Panc1 (cell line): ENCODE results near the gene MAP2K5. TPM values are rescaled to one million over a fixed set of nuclear protein-coding genes. Genes with fewer than 3 reads are reported as not detected.

Source experiments
- ATAC-seq: fragments of 200-7000 bp; cut with Tn5 transposase; 2 replicates; pipeline ENCODE4 v1.9.1; 2020; ENCODE audit warnings: mild to moderate bottlenecking, moderate library complexity
- BruUV-seq: library from RNA; stranded (reverse); fragments of 400-500 nt; replicated peaks from 2 replicates; lab custom pipeline; 2021; lab: Mats Ljungman, UMichigan
- CTCF ChIA-PET: fragments of 300-600 bp; sonication (Branson Sonifier 250); formaldehyde crosslinking; loops from one replicate; lab custom pipeline; 2022; ENCODE audit warnings: antibody characterized with exemption; lab: Charles Lee
- POLR2A ChIA-PET: fragments of 300-600 bp; sonication (Branson Sonifier 250); formaldehyde crosslinking; loops from one replicate; lab custom pipeline; 2022; ENCODE audit warnings: antibody characterized with exemption; lab: Charles Lee
- DNase-seq: peaks from one replicate; pipeline ENCODE4 v3.0.0-alpha.2; 2010; ENCODE audit warnings: low read depth, low spot score
- H3K27ac ChIP-seq: 2 replicates; pipeline ENCODE4 v1.5.1; 2011; ENCODE audit warnings: mild to moderate bottlenecking, low read length, inconsistent platforms
- H3K27me3 ChIP-seq: fragments of 200-500 bp; sonication (Bioruptor generic); 2 replicates; pipeline ENCODE4 v1.6.0; 2014; ENCODE audit warnings: low read length, inconsistent platforms; ENCODE audit not compliant: control insufficient read depth, insufficient read depth
- H3K36me3 ChIP-seq: fragments of 200-500 bp; sonication (Bioruptor generic); 2 replicates; pipeline ENCODE4 v1.5.1; 2014; ENCODE audit warnings: inconsistent platforms, mild to moderate bottlenecking, low read length, moderate library complexity; ENCODE audit not compliant: control insufficient read depth, insufficient read depth
- H3K4me1 ChIP-seq: 2 replicates; pipeline ENCODE4 v1.5.1; 2011; ENCODE audit warnings: inconsistent platforms, mild to moderate bottlenecking, low read length, moderate library complexity; ENCODE audit not compliant: control insufficient read depth, insufficient read depth
- H3K4me3 ChIP-seq, 2 experiments: 2 replicates each; pipeline ENCODE4 v1.5.1; 2011 to 2012; ENCODE audit warnings: low read depth in 2 of 2, low read length in 2 of 2, mild to moderate bottlenecking in 2 of 2, inconsistent platforms in 1 of 2, moderate library complexity in 1 of 2
- H3K9me3 ChIP-seq: fragments of 200-500 bp; sonication (Bioruptor generic); 2 replicates; pipeline ENCODE4 v1.5.1; 2014; ENCODE audit warnings: low read depth, mild to moderate bottlenecking, inconsistent platforms, low read length, moderate library complexity; ENCODE audit not compliant: control insufficient read depth, insufficient read depth
- POLR2AphosphoS5 ChIP-seq: IDR thresholded peaks from 2 replicates; pipeline ENCODE4 v1.6.1; 2012; ENCODE audit warnings: mild to moderate bottlenecking, low read depth, low read length, moderate library complexity
- SIN3A ChIP-seq: IDR thresholded peaks from 2 replicates; pipeline ENCODE4 v1.6.1; 2012; ENCODE audit warnings: low read depth, mild to moderate bottlenecking, low read length, moderate library complexity, borderline replicate concordance; ENCODE audit not compliant: insufficient read depth
- TCF7L2 ChIP-seq: IDR thresholded peaks from 2 replicates; pipeline ENCODE4 v1.6.1; 2011; ENCODE audit warnings: mild to moderate bottlenecking, low read depth, low read length, inconsistent platforms
- in situ Hi-C: cut with HindIII; loops from 2 replicates; pipeline ENCODE4 v1.10.0; 2016; ENCODE audit warnings: low sequenced_read_pairs, low pct_unique_long_range_greater_than_20kb
- intact Hi-C: fragments of 100-400 bp; cut with micrococcal nuclease; formaldehyde crosslinking; loops from one replicate; pipeline ENCODE4 v1.10.0; 2022; ENCODE audit not compliant: unreplicated experiment
- total RNA-seq: library from RNA; stranded (reverse); gene quantifications from one replicate; pipeline ENCODE4 v1.2.1, GENCODE V29; 2021; ENCODE audit not compliant: unreplicated experiment
- TF ChIP-seq, protein P1 (sequence below), 2 experiments: IDR thresholded peaks; 2 replicates each; pipeline ENCODE4 v1.6.1; 2011 to 2012; ENCODE audit warnings: low read depth in 2 of 2, control low read depth in 1 of 2, low read length in 1 of 2, mild to moderate bottlenecking in 1 of 2, moderate library complexity in 1 of 2; ENCODE audit not compliant: insufficient read depth in 1 of 2
- TF ChIP-seq, protein P2 (sequence below): fragments of 450-650 bp; IDR thresholded peaks from 2 replicates; pipeline ENCODE4 v1.5.1; 2017; ENCODE audit warnings: mild to moderate bottlenecking

Gene MAP2K5
- total RNA-seq, 1 experiment from 2014 or later, result 18.3 TPM

- peaks cover 19% of the 10 kb centered on the region; the same call in 1 of the 2 replicates for H3K27me3 ChIP-seq
- ChIA-PET POLR2A (interaction anchor here (0.6 kb wide), 1 partner anchor 729 kb away, joined by 6 read pairs; no protein-coding TSS in a partner anchor), CTCF (no interaction called here)
- BruUV-seq, result no TSS peak
- in situ Hi-C loops, result no loop called here
- DNase-seq, result no peak
- H3K9me3 ChIP-seq, result no peaks in the 10 kb centered on the region
- TF ChIP-seq SIN3A, result no peak
- TF ChIP-seq, protein P1, sequence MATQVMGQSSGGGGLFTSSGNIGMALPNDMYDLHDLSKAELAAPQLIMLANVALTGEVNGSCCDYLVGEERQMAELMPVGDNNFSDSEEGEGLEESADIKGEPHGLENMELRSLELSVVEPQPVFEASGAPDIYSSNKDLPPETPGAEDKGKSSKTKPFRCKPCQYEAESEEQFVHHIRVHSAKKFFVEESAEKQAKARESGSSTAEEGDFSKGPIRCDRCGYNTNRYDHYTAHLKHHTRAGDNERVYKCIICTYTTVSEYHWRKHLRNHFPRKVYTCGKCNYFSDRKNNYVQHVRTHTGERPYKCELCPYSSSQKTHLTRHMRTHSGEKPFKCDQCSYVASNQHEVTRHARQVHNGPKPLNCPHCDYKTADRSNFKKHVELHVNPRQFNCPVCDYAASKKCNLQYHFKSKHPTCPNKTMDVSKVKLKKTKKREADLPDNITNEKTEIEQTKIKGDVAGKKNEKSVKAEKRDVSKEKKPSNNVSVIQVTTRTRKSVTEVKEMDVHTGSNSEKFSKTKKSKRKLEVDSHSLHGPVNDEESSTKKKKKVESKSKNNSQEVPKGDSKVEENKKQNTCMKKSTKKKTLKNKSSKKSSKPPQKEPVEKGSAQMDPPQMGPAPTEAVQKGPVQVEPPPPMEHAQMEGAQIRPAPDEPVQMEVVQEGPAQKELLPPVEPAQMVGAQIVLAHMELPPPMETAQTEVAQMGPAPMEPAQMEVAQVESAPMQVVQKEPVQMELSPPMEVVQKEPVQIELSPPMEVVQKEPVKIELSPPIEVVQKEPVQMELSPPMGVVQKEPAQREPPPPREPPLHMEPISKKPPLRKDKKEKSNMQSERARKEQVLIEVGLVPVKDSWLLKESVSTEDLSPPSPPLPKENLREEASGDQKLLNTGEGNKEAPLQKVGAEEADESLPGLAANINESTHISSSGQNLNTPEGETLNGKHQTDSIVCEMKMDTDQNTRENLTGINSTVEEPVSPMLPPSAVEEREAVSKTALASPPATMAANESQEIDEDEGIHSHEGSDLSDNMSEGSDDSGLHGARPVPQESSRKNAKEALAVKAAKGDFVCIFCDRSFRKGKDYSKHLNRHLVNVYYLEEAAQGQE (IDR thresholded peaks at IDR 0.05; ENCODE audit: insufficient read depth in 1 of 2, low read depth in 2 of 2, low read length in 1 of 2), result peak; percentile 86 to 92
- TF ChIP-seq, protein P2, sequence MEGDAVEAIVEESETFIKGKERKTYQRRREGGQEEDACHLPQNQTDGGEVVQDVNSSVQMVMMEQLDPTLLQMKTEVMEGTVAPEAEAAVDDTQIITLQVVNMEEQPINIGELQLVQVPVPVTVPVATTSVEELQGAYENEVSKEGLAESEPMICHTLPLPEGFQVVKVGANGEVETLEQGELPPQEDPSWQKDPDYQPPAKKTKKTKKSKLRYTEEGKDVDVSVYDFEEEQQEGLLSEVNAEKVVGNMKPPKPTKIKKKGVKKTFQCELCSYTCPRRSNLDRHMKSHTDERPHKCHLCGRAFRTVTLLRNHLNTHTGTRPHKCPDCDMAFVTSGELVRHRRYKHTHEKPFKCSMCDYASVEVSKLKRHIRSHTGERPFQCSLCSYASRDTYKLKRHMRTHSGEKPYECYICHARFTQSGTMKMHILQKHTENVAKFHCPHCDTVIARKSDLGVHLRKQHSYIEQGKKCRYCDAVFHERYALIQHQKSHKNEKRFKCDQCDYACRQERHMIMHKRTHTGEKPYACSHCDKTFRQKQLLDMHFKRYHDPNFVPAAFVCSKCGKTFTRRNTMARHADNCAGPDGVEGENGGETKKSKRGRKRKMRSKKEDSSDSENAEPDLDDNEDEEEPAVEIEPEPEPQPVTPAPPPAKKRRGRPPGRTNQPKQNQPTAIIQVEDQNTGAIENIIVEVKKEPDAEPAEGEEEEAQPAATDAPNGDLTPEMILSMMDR, result no peak
- peak within 1 kb of the TSS; percentile 16 to 43; a peak in 3 of 4 replicates for H3K4me3 ChIP-seq
- H3K4me1 ChIP-seq, result peaks cover 14% of the 10 kb centered on the region
- intact Hi-C loops, result no loop called here
- H3K27ac ChIP-seq, result no peak within 1 kb of the TSS
- H3K36me3 ChIP-seq, result no peaks in the 10 kb centered on the region
- ATAC-seq, result peak; percentile 52
These were observed 282.7 kb downstream of the MAP2K5 start, which contains the start of gene SKOR1 for GRCh38 chr15:67824976-67825880. SKOR1 (plus strand) TSS chr15:67825509; CDS start chr15:67825603, 94 bp downstream.

- Histone ChIP-seq H3K9me3 (no peaks in the 10 kb centered on the region), H3K4me3 (peak overlapping the region in 1 of 2 experiments; percentile 31; a peak in 1 of 4 replicates), H3K4me1 (peaks cover 14% of the 10 kb centered on the region), H3K27me3 (peaks cover 19% of the 10 kb centered on the region; the same call in 1 of the 2 replicates), H3K27ac (no peak overlapping the region), H3K36me3 (no peaks in the 10 kb centered on the region)
- no peak for TF ChIP-seq POLR2AphosphoS5
- TF ChIP-seq, protein P2, result no peak
- TF ChIP-seq, protein P1 (IDR thresholded peaks at IDR 0.05; ENCODE audit: insufficient read depth in 1 of 2, low read depth in 2 of 2, low read length in 1 of 2), result no peak
- TF ChIP-seq SIN3A, result no peak
- TF ChIP-seq TCF7L2, result no peak
- ATAC-seq (no peak), DNase-seq (no peak)
- ChIA-PET POLR2A (no interaction called here), CTCF (no interaction called here)
- intact Hi-C loops (no loop called here), in situ Hi-C loops (no loop called here)
- no TSS peak for BruUV-seq
These were observed 283.6 kb downstream of the MAP2K5 start for GRCh38 chr15:67825881-67826716.
